CD14-positive monocyte (primary cell): Measurements from ENCODE around the gene SMG6. TPM values are rescaled to one million over a fixed set of nuclear protein-coding genes. Genes with fewer than 3 reads are reported as not detected.

Experiments used
- DNase-seq, 3 donors: peaks; one replicate each; pipeline ENCODE4 v3.0.0-alpha.2; 2011 to 2022
- H2AFZ ChIP-seq: 2 replicates; pipeline ENCODE4 v1.6.0; 2012; ENCODE audit warnings: mild to moderate bottlenecking, low read depth, low read length, inconsistent platforms; ENCODE audit not compliant: insufficient read depth, poor library complexity, severe bottlenecking
- H3K27ac ChIP-seq, 2 donors: 1 replicate in 1 of 2; 2 replicates in 1 of 2; pipeline ENCODE4 v1.5.1; 2012 to 2013; ENCODE audit warnings: low read length in 2 of 2, control low read depth in 1 of 2, inconsistent platforms in 1 of 2, low read depth in 1 of 2, mild to moderate bottlenecking in 1 of 2
- H3K27me3 ChIP-seq, 2 donors: one replicate each; pipeline versions ENCODE4 v1.6.0 to v1.6.1; 2011 to 2013; ENCODE audit warnings: low read length in 2 of 2; ENCODE audit not compliant: control insufficient read depth in 2 of 2, insufficient read depth in 2 of 2
- H3K36me3 ChIP-seq, 2 donors: replicated peaks in 1 of 2; 1 replicate in 1 of 2; 2 replicates in 1 of 2; pipeline versions ENCODE4 v1.5.1 to v1.6.1; 2012 to 2013; ENCODE audit warnings: low read length in 2 of 2, control low read depth in 1 of 2, inconsistent platforms in 1 of 2, mild to moderate bottlenecking in 1 of 2; ENCODE audit not compliant: insufficient read depth in 2 of 2, control insufficient read depth in 1 of 2
- H3K4me1 ChIP-seq, 2 donors: 1 replicate in 1 of 2; 2 replicates in 1 of 2; pipeline versions ENCODE4 v1.5.1 to v1.6.1; 2012 to 2013; ENCODE audit warnings: low read length in 2 of 2, control low read depth in 1 of 2, inconsistent platforms in 1 of 2, mild to moderate bottlenecking in 1 of 2, moderate library complexity in 1 of 2; ENCODE audit not compliant: insufficient read depth in 2 of 2, control insufficient read depth in 1 of 2
- H3K4me2 ChIP-seq: replicated peaks from 2 replicates; pipeline ENCODE3; 2012; ENCODE audit warnings: low read length, moderate library complexity, mild to moderate bottlenecking; ENCODE audit not compliant: poor library complexity, severe bottlenecking; ENCODE audit errors: extremely low read depth
- H3K4me3 ChIP-seq, 3 experiments: fragments of 200-600 bp in 1 of 3; sonication (generic) in 1 of 3; replicated peaks in 1 of 3; 1 replicate in 2 of 3; 2 replicates in 1 of 3; pipeline ENCODE4 v1.5.1; 2011 to 2013; ENCODE audit warnings: low read length in 3 of 3, mild to moderate bottlenecking in 3 of 3, control low read depth in 2 of 3, low read depth in 2 of 3, inconsistent platforms in 1 of 3, moderate library complexity in 1 of 3
- H3K79me2 ChIP-seq: 2 replicates; pipeline ENCODE4 v1.6.0; 2012; ENCODE audit warnings: mild to moderate bottlenecking, control low read depth, inconsistent platforms, low read length, moderate library complexity; ENCODE audit not compliant: insufficient read depth
- H3K9ac ChIP-seq: 2 replicates; pipeline ENCODE4 v1.6.0; 2017; ENCODE audit warnings: low read length, mild to moderate bottlenecking; ENCODE audit not compliant: insufficient read depth, poor library complexity, severe bottlenecking
- H3K9me3 ChIP-seq, 2 donors: replicated peaks in 1 of 2; 1 replicate in 1 of 2; 2 replicates in 1 of 2; pipeline versions ENCODE4 v1.5.1 to v1.6.1; 2012 to 2013; ENCODE audit warnings: low read length in 2 of 2, control low read depth in 1 of 2; ENCODE audit not compliant: control insufficient read depth in 1 of 2, insufficient read depth in 1 of 2
- H4K20me1 ChIP-seq: 2 replicates; pipeline ENCODE4 v1.6.0; 2012; ENCODE audit warnings: mild to moderate bottlenecking, low read length, control low read depth, moderate library complexity; ENCODE audit not compliant: insufficient read depth
- H3K27ac Mint-ChIP-seq, 7 donors: one replicate each; pipeline ENCODE4 v1.8.0; 2020; ENCODE audit warnings: mild to moderate bottlenecking in 7 of 7, mixed read lengths in 7 of 7, moderate library complexity in 6 of 7, inconsistent platforms in 2 of 7
- H3K27me3 Mint-ChIP-seq, 3 donors: one replicate each; pipeline ENCODE4 v1.8.0; 2021 to 2022; ENCODE audit warnings: low read depth in 3 of 3, mild to moderate bottlenecking in 3 of 3, mixed read lengths in 3 of 3, moderate library complexity in 3 of 3, inconsistent platforms in 1 of 3
- H3K36me3 Mint-ChIP-seq, 2 donors: one replicate each; pipeline ENCODE4 v1.8.0; 2020; ENCODE audit warnings: mixed read lengths in 2 of 2, inconsistent platforms in 1 of 2, mild to moderate bottlenecking in 1 of 2
- H3K4me1 Mint-ChIP-seq: one replicate; pipeline ENCODE4 v1.8.0; 2020; ENCODE audit warnings: mild to moderate bottlenecking, mixed read lengths
- H3K4me3 Mint-ChIP-seq, 2 donors: one replicate each; pipeline ENCODE4 v1.8.0; 2020; ENCODE audit warnings: mild to moderate bottlenecking in 2 of 2, mixed read lengths in 2 of 2, moderate library complexity in 1 of 2
- H3K9me3 Mint-ChIP-seq, 7 donors: one replicate each; pipeline ENCODE4 v1.8.0; 2020 to 2022; ENCODE audit warnings: mixed read lengths in 7 of 7, mild to moderate bottlenecking in 6 of 7, moderate library complexity in 6 of 7, inconsistent platforms in 2 of 7
- WGBS: methylation state at CpG from one replicate; pipeline ENCODE4 v1.1.5; 2013; ENCODE audit warnings: missing lambda C conversion rate; ENCODE audit not compliant: insufficient coverage; 5-methylcytosine and 5-hydroxymethylcytosine counted together
- intact Hi-C, 2 donors: fragments of 100-400 bp; cut with micrococcal nuclease; formaldehyde crosslinking; loops; one replicate each; pipeline versions ENCODE4 v1.15.0 to v1.15.1; 2023
- polyA plus RNA-seq, 3 donors: library from polyadenylated mRNA; depleted of rRNA in 1 of 3; unstranded in 2 of 3; stranded (reverse) in 1 of 3; fragments of 300-500 nt in 2 of 3; fragments of >200 nt in 1 of 3; fragmentation: Illumina TruSeq in 2 of 3; gene quantifications; 1 replicate in 2 of 3; 2 replicates in 1 of 3; pipeline ENCODE4 v1.2.3, GENCODE V29; 2012 to 2021
- TF ChIP-seq, protein P1 (sequence below): fragments of 200-600 bp; IDR thresholded peaks from one replicate; pipeline ENCODE4 v1.8.0; 2022; ENCODE audit warnings: antibody characterized with exemption, mild to moderate bottlenecking

Gene SMG6
- polyA plus RNA-seq, 3 donors: 0.67 to 7.1 (median 1.1) TPM

DNA sequence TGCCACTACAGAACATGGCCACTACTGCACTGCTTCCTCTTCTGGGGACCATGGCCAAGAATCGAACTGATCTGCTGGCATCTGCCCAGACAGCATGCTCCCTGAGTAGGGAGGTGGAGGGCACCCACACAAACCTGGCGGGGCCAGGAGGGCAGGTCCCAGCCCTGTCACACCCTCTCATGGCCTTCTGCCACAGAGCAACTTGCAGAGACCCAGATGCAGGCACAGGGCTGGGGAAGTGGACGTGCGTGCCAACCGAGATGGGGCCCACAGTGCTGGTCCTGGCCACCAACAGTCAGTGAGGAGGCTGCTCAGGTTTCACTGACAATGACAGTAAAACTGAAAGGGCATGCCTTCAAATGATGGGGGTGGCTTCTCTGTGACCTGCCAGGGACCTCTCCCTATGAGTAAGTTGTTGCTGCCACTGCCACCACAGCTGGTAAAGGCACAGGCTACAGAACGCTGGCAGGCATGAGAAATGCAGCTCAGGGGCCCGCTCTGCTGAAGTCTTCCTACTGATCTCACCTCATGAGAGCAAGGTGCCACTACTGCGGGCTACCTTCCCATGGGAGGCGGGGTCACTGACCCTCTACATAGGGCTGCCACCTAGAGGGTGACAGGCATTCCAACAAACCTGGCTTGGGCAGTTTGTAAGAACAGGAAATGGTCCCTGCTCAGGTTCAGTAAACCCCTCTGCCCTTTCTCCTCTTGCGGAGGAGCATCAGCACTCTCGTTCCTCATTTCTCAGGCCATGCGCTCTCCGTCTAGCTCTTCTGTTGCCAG is 233.2 kb downstream of the SMG6 start:
- peaks cover 21 to 29% of the 10 kb centered on the region in 2 donors for H3K4me1 ChIP-seq
- DNase-seq: no peak
- peak overlapping the region; percentile 5 to 16 for H3K27ac ChIP-seq
- no peaks in the 10 kb centered on the region for H3K9me3 ChIP-seq
- H3K79me2 ChIP-seq: no peaks in the 10 kb centered on the region
- TF ChIP-seq, protein P1, sequence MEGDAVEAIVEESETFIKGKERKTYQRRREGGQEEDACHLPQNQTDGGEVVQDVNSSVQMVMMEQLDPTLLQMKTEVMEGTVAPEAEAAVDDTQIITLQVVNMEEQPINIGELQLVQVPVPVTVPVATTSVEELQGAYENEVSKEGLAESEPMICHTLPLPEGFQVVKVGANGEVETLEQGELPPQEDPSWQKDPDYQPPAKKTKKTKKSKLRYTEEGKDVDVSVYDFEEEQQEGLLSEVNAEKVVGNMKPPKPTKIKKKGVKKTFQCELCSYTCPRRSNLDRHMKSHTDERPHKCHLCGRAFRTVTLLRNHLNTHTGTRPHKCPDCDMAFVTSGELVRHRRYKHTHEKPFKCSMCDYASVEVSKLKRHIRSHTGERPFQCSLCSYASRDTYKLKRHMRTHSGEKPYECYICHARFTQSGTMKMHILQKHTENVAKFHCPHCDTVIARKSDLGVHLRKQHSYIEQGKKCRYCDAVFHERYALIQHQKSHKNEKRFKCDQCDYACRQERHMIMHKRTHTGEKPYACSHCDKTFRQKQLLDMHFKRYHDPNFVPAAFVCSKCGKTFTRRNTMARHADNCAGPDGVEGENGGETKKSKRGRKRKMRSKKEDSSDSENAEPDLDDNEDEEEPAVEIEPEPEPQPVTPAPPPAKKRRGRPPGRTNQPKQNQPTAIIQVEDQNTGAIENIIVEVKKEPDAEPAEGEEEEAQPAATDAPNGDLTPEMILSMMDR: no peak
- H2AFZ ChIP-seq: no peak overlapping the region
- H3K27me3 ChIP-seq: no peaks in the 10 kb centered on the region
- no peak overlapping the region for H3K4me3 ChIP-seq
- peak overlapping the region in 1 of 2 donors; percentile 37 for H3K4me3 Mint-ChIP-seq
- no peaks in the 10 kb centered on the region for H4K20me1 ChIP-seq
- H3K9me3 Mint-ChIP-seq: peaks cover 0 to 4% (median 0%) of the 10 kb centered on the region in 7 donors
- H3K36me3 Mint-ChIP-seq: peaks cover 65 to 66% of the 10 kb centered on the region in 2 donors
- 76% methylated on average over 12 of the region's 13 CpGs for WGBS
- H3K4me1 Mint-ChIP-seq: peaks cover 37% of the 10 kb centered on the region
- intact Hi-C loops: loop anchor here in 1 of 2 donors (5.0 kb wide), 1 partner anchor 67 kb away; no protein-coding TSS in a partner anchor
- no peak overlapping the region for H3K4me2 ChIP-seq
- H3K36me3 ChIP-seq: peaks cover 10 to 35% of the 10 kb centered on the region in 2 donors
- peaks cover 0 to 6% (median 2%) of the 10 kb centered on the region in 3 donors for H3K27me3 Mint-ChIP-seq
- no peak overlapping the region for H3K9ac ChIP-seq
- H3K27ac Mint-ChIP-seq: peak overlapping the region; percentile 18 to 87 (median 79)

DNA sequence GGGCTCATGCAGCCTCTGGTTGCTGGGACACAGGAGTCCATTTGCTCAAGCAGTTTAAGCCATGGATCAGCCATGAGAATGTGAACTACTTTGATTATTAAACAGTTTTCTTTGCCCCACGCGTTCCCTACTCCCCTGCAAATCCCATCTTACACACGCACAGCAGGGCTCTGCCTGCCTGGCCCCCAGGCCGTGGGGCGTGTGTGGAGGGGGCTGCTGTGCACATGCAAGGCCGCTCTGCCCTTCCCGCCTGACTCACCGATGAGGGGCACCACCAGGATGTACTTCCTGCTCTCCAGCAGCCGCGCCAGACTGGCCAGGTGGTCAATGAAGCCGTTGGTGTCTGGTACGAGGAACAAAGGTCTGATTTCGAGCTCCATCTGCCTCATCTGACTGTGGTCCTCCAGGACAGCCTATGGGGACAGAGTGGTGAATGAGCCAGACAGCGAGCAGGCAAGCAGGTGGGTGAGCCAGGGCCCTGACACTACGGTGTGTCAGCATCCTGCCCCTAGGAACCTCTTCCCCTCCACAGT is 235.0 kb downstream of the SMG6 start:
- peaks cover 77 to 80% of the 10 kb centered on the region in 2 donors for H3K36me3 Mint-ChIP-seq

More for the DNA sequence above, 235.0 kb downstream of the SMG6 start:
- no peak overlapping the region for H3K4me3 Mint-ChIP-seq
- intact Hi-C loops: no loop called here
- peaks cover 0 to 4% (median 0%) of the 10 kb centered on the region in 7 donors for H3K9me3 Mint-ChIP-seq
- H3K27ac ChIP-seq: no peak overlapping the region
- no peak overlapping the region for H2AFZ ChIP-seq
- peaks cover 15 to 26% of the 10 kb centered on the region in 2 donors for H3K4me1 ChIP-seq
- H3K4me2 ChIP-seq: no peak overlapping the region
- WGBS: 45% methylated on average over 12 of the region's 15 CpGs
- no peak overlapping the region for H3K9ac ChIP-seq
- H3K27me3 Mint-ChIP-seq: peaks cover 0 to 6% (median 2%) of the 10 kb centered on the region in 3 donors
- no peak overlapping the region for H3K4me3 ChIP-seq
- peaks cover 42% of the 10 kb centered on the region for H3K4me1 Mint-ChIP-seq
- no peaks in the 10 kb centered on the region for H4K20me1 ChIP-seq
- no peaks in the 10 kb centered on the region for H3K27me3 ChIP-seq
- H3K36me3 ChIP-seq: peaks cover 13 to 52% of the 10 kb centered on the region in 2 donors
- no peaks in the 10 kb centered on the region for H3K9me3 ChIP-seq
- H3K79me2 ChIP-seq: no peaks in the 10 kb centered on the region
- TF ChIP-seq, protein P1: no peak
- DNase-seq: no peak
- peak overlapping the region in 2 of 7 donors; percentile 42 to 56 for H3K27ac Mint-ChIP-seq
